GM12801 (cell line): Measurements from ENCODE around the gene EGLN3.

Experiments
- CTCF ChIP-seq: IDR thresholded peaks from one replicate; pipeline ENCODE4 v1.5.1; 2011; ENCODE audit warnings: control low read depth; ENCODE audit not compliant: insufficient read length; ENCODE audit errors: extremely low read depth

Gene EGLN3

GRCh38 chr14:33950320-33951182 is at the start of gene EGLN3:
Gene EGLN3 (minus strand): TSS chr14:33951074. CDS start chr14:33950752, 322 bp downstream.
- TF ChIP-seq CTCF, result no peak

- no peak for TF ChIP-seq CTCF
These were observed 49.5 kb upstream of the EGLN3 start for GRCh38 chr14:34000396-34000795.

- no peak for TF ChIP-seq CTCF
These were observed 49.0 kb upstream of the EGLN3 start for GRCh38 chr14:33999771-34000291.

GRCh38 chr14:33997611-33998010 is 46.7 kb upstream of the EGLN3 start:
- TF ChIP-seq CTCF, result no peak

- TF ChIP-seq CTCF, result no peak
These were observed 45.6 kb upstream of the EGLN3 start for GRCh38 chr14:33996462-33996861.

GRCh38 chr14:33993246-33993645 is 42.4 kb upstream of the EGLN3 start:
- no peak for TF ChIP-seq CTCF

- no peak for TF ChIP-seq CTCF
These were observed 41.6 kb upstream of the EGLN3 start for GRCh38 chr14:33992274-33993007.
